ENCODE data around the gene GPR157.

GPR157 gene

DNA sequence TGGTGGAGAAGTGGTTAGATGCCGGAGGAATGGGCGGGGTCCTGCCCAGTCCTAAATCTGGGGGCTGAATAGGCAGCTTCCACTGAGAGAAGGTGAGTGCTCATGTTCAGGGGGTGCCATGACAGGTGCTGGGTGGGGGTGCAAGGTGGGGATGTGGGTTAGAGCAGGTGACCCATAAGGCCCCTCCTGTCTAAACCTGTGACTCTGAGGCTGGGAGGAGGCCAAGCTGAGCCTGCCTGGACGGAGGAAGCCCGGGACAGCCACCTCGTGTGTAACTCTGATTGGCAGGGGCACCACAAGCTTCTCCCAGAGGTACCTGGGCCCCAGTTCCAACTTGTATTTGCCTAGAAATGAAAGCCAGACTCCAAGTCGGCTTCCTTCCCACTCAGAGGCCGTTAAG lies 10.7 kb downstream of the GPR157 start:
- no peaks in the 10 kb centered on the region for H3K9me3 ChIP-seq (ENCODE audit: insufficient read depth, low read depth, low read length)
- H3K27me3 ChIP-seq (ENCODE audit: insufficient read depth, low read length, poor library complexity, severe bottlenecking) = no peaks in the 10 kb centered on the region
- no peak overlapping the region for H3K4me2 ChIP-seq (ENCODE audit: low read depth, low read length, poor library complexity, severe bottlenecking)
- H3K36me3 ChIP-seq (ENCODE audit: insufficient read depth, low read length) = no peaks in the 10 kb centered on the region
- H3K9me2 ChIP-seq (replicated peaks; ENCODE audit: low read depth, low read length) = no peaks in the 10 kb centered on the region
- H3F3A ChIP-seq (ENCODE audit: low read depth) = no peaks in the 10 kb centered on the region
- H3K9ac ChIP-seq (ENCODE audit: low read depth, low read length, poor library complexity, severe bottlenecking) = no peak overlapping the region
- TF ChIP-seq, protein P1, sequence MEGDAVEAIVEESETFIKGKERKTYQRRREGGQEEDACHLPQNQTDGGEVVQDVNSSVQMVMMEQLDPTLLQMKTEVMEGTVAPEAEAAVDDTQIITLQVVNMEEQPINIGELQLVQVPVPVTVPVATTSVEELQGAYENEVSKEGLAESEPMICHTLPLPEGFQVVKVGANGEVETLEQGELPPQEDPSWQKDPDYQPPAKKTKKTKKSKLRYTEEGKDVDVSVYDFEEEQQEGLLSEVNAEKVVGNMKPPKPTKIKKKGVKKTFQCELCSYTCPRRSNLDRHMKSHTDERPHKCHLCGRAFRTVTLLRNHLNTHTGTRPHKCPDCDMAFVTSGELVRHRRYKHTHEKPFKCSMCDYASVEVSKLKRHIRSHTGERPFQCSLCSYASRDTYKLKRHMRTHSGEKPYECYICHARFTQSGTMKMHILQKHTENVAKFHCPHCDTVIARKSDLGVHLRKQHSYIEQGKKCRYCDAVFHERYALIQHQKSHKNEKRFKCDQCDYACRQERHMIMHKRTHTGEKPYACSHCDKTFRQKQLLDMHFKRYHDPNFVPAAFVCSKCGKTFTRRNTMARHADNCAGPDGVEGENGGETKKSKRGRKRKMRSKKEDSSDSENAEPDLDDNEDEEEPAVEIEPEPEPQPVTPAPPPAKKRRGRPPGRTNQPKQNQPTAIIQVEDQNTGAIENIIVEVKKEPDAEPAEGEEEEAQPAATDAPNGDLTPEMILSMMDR (conservative IDR thresholded peaks at IDR 0.05; ENCODE audit: low read length) = no peak
- TF ChIP-seq EZH2phosphoT487 (IDR thresholded peaks at IDR 0.05; ENCODE audit: borderline replicate concordance) = no peak
- H2AFZ ChIP-seq (ENCODE audit: low read length) = no peak overlapping the region
- no peaks in the 10 kb centered on the region for H4K20me1 ChIP-seq (ENCODE audit: insufficient read depth, low read length, poor library complexity, severe bottlenecking)
- peaks cover 11% of the 10 kb centered on the region for H3K4me1 ChIP-seq (ENCODE audit: insufficient read depth, low read length, poor library complexity, severe bottlenecking)
- no peak overlapping the region for H3K4me3 ChIP-seq (ENCODE audit: low read length, poor library complexity, severe bottlenecking)
- no peaks in the 10 kb centered on the region for H3K79me2 ChIP-seq (ENCODE audit: insufficient read depth, low read length)

DNA sequence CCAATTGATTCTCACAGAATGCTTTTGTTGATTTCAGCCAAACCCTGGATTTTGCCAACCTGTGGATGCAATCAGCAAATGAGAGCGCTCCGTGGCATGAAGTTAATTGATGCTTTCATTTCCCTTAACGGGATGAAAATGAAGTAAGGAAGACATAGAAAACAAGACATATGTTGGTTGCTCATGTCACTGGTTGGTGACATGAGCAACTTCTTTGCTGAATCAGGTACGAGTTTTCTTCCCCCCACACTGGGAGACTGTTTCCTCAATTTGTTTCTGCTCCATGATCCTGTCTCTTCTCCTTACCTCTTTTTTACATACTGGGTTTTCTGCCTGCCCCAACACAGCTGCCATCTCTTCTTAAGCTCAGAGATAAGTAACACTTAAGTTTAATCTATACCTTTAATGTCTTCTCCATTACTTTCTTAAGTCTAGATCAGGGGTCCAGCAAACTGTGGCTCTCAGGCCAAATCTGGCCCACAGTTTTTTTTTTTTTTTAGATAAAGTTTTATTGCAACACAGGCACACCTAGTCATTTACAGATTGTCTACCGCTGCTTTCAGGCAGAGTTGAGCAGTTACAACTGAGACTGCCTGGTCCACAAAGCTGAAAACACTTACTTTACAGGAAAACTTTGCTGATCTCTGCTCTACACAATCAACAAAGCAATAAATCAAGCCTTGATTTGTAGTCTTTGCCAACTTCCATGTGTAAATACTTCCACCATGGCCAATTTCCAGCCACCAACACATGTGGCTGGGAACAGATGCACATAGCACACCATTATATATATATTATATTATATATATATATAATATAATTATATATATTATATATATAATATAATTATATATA lies 13.3 kb downstream of the GPR157 start:
- H3K4me3 ChIP-seq (ENCODE audit: low read length, poor library complexity, severe bottlenecking) = no peak overlapping the region
- no peaks in the 10 kb centered on the region for H4K20me1 ChIP-seq (ENCODE audit: insufficient read depth, low read length, poor library complexity, severe bottlenecking)
- H3K9me3 ChIP-seq (ENCODE audit: insufficient read depth, low read depth, low read length) = no peaks in the 10 kb centered on the region
- H3F3A ChIP-seq (ENCODE audit: low read depth) = no peaks in the 10 kb centered on the region
- H3K4me2 ChIP-seq (ENCODE audit: low read depth, low read length, poor library complexity, severe bottlenecking) = no peak overlapping the region
- H3K9ac ChIP-seq (ENCODE audit: low read depth, low read length, poor library complexity, severe bottlenecking) = no peak overlapping the region
- no peaks in the 10 kb centered on the region for H3K79me2 ChIP-seq (ENCODE audit: insufficient read depth, low read length)
- H3K27me3 ChIP-seq (ENCODE audit: insufficient read depth, low read length, poor library complexity, severe bottlenecking) = no peaks in the 10 kb centered on the region
- H3K9me2 ChIP-seq (replicated peaks; ENCODE audit: low read depth, low read length) = no peaks in the 10 kb centered on the region
- no peaks in the 10 kb centered on the region for H3K4me1 ChIP-seq (ENCODE audit: insufficient read depth, low read length, poor library complexity, severe bottlenecking)
- no peak for TF ChIP-seq EZH2phosphoT487 (IDR thresholded peaks at IDR 0.05; ENCODE audit: borderline replicate concordance)
- TF ChIP-seq, protein P1 (conservative IDR thresholded peaks at IDR 0.05; ENCODE audit: low read length) = no peak
- no peaks in the 10 kb centered on the region for H3K36me3 ChIP-seq (ENCODE audit: insufficient read depth, low read length)
- no peak overlapping the region for H2AFZ ChIP-seq (ENCODE audit: low read length)

DNA sequence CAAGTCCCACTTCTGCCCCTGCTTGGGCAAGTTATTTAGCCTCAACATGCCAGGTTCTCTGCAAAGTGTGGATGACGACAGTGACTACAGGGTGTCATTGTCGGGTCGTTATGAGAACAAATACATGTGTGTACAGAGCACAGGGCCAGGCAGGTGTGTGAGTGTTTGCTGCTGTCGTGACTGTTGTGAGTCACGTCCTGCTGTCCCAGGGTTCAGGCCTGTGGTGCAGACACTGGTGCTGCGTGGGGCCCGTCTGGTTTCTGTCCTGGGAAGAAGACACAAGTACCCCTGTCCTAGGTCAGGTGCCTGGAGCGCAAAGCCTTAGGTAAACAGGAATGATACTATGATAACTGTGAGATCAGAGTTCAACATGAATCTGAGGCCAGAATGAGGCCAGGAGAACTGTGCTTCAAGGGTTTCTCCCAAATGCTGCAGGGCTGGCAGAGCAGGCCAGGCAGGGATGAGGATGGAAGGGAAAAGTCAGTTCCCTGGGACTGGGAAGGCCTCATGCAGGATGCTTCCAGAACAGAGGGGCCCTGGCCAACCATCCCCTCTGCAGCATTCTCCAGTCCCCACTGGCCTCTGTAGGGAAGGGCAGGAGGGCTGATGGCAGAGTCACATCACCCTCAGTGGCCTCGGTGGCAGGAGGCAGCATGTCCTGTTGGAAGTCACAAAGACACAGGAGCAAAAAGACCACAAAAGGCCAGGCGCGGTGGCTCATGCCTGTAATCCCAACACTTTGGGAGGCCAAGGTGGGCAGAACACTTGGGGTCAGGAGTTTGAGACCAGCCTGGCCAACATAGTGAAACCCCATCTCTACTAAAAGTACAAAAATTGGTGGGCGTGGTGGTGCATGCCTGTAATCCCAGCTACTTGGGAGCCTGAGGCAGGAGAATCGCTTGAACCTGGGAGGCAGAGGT lies 15.7 kb downstream of the GPR157 start:
- H3K4me3 ChIP-seq (ENCODE audit: low read length, poor library complexity, severe bottlenecking) = no peak overlapping the region
- H3K79me2 ChIP-seq (ENCODE audit: insufficient read depth, low read length) = no peaks in the 10 kb centered on the region
- H3K9me2 ChIP-seq (replicated peaks; ENCODE audit: low read depth, low read length) = no peaks in the 10 kb centered on the region
- no peaks in the 10 kb centered on the region for H4K20me1 ChIP-seq (ENCODE audit: insufficient read depth, low read length, poor library complexity, severe bottlenecking)
- H2AFZ ChIP-seq (ENCODE audit: low read length) = no peak overlapping the region
- no peaks in the 10 kb centered on the region for H3F3A ChIP-seq (ENCODE audit: low read depth)
- no peaks in the 10 kb centered on the region for H3K27me3 ChIP-seq (ENCODE audit: insufficient read depth, low read length, poor library complexity, severe bottlenecking)
- H3K9ac ChIP-seq (ENCODE audit: low read depth, low read length, poor library complexity, severe bottlenecking) = no peak overlapping the region
- no peaks in the 10 kb centered on the region for H3K9me3 ChIP-seq (ENCODE audit: insufficient read depth, low read depth, low read length)
- H3K4me2 ChIP-seq (ENCODE audit: low read depth, low read length, poor library complexity, severe bottlenecking) = no peak overlapping the region
- no peaks in the 10 kb centered on the region for H3K4me1 ChIP-seq (ENCODE audit: insufficient read depth, low read length, poor library complexity, severe bottlenecking)
- TF ChIP-seq, protein P1 (conservative IDR thresholded peaks at IDR 0.05; ENCODE audit: low read length) = no peak
- TF ChIP-seq EZH2phosphoT487 (IDR thresholded peaks at IDR 0.05; ENCODE audit: borderline replicate concordance) = no peak
- no peaks in the 10 kb centered on the region for H3K36me3 ChIP-seq (ENCODE audit: insufficient read depth, low read length)

All from Loucy (cell line).